Measurements from ENCODE around the gene ZDHHC16.

Gene ZDHHC16

GRCh38 chr10:97485647-97486281, 39.8 kb downstream of the ZDHHC16 start:
- TF ChIP-seq RAD21 (IDR thresholded peaks at IDR 0.05; ENCODE audit: low read depth) (no peak), NFIC (IDR thresholded peaks at IDR 0.05) (no peak), CEBPB (IDR thresholded peaks at IDR 0.05) (no peak), TCF12 (IDR thresholded peaks at IDR 0.05; ENCODE audit: low read depth) (no peak), CREB1 (IDR thresholded peaks at IDR 0.05; ENCODE audit: low read depth) (no peak), TEAD4 (IDR thresholded peaks at IDR 0.05) (no peak), ZBTB7A (IDR thresholded peaks at IDR 0.05; ENCODE audit: low read depth) (no peak), EP300 (IDR thresholded peaks at IDR 0.05; ENCODE audit: borderline replicate concordance) (no peak), FOXM1 (IDR thresholded peaks at IDR 0.05; ENCODE audit: borderline replicate concordance, low read depth) (no peak), YY1 (IDR thresholded peaks at IDR 0.05; ENCODE audit: low read depth) (no peak), TAF1 (IDR thresholded peaks at IDR 0.05; ENCODE audit: low read depth) (no peak), EGR1 (IDR thresholded peaks at IDR 0.05) (no peak)
- TF ChIP-seq, protein P1, sequence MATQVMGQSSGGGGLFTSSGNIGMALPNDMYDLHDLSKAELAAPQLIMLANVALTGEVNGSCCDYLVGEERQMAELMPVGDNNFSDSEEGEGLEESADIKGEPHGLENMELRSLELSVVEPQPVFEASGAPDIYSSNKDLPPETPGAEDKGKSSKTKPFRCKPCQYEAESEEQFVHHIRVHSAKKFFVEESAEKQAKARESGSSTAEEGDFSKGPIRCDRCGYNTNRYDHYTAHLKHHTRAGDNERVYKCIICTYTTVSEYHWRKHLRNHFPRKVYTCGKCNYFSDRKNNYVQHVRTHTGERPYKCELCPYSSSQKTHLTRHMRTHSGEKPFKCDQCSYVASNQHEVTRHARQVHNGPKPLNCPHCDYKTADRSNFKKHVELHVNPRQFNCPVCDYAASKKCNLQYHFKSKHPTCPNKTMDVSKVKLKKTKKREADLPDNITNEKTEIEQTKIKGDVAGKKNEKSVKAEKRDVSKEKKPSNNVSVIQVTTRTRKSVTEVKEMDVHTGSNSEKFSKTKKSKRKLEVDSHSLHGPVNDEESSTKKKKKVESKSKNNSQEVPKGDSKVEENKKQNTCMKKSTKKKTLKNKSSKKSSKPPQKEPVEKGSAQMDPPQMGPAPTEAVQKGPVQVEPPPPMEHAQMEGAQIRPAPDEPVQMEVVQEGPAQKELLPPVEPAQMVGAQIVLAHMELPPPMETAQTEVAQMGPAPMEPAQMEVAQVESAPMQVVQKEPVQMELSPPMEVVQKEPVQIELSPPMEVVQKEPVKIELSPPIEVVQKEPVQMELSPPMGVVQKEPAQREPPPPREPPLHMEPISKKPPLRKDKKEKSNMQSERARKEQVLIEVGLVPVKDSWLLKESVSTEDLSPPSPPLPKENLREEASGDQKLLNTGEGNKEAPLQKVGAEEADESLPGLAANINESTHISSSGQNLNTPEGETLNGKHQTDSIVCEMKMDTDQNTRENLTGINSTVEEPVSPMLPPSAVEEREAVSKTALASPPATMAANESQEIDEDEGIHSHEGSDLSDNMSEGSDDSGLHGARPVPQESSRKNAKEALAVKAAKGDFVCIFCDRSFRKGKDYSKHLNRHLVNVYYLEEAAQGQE (IDR thresholded peaks at IDR 0.05; ENCODE audit: low read depth): no peak
- TF ChIP-seq, protein P2, sequence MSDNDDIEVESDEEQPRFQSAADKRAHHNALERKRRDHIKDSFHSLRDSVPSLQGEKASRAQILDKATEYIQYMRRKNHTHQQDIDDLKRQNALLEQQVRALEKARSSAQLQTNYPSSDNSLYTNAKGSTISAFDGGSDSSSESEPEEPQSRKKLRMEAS (IDR thresholded peaks at IDR 0.05): no peak
- TF ChIP-seq, protein P3, sequence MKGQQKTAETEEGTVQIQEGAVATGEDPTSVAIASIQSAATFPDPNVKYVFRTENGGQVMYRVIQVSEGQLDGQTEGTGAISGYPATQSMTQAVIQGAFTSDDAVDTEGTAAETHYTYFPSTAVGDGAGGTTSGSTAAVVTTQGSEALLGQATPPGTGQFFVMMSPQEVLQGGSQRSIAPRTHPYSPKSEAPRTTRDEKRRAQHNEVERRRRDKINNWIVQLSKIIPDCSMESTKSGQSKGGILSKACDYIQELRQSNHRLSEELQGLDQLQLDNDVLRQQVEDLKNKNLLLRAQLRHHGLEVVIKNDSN (IDR thresholded peaks at IDR 0.05): no peak

GRCh38 chr10:97490592-97490991, 44.6 kb downstream of the ZDHHC16 start:
- TF ChIP-seq CREB1 (IDR thresholded peaks at IDR 0.05; ENCODE audit: low read depth) (no peak), NFIC (IDR thresholded peaks at IDR 0.05) (no peak), CEBPB (IDR thresholded peaks at IDR 0.05) (no peak), TEAD4 (IDR thresholded peaks at IDR 0.05) (no peak), TAF1 (IDR thresholded peaks at IDR 0.05; ENCODE audit: low read depth) (no peak), FOXM1 (IDR thresholded peaks at IDR 0.05; ENCODE audit: borderline replicate concordance, low read depth) (no peak), ZBTB7A (IDR thresholded peaks at IDR 0.05; ENCODE audit: low read depth) (no peak), RAD21 (IDR thresholded peaks at IDR 0.05; ENCODE audit: low read depth) (no peak), EP300 (IDR thresholded peaks at IDR 0.05; ENCODE audit: borderline replicate concordance) (no peak), TCF12 (IDR thresholded peaks at IDR 0.05; ENCODE audit: low read depth) (no peak)
- TF ChIP-seq, protein P3 (IDR thresholded peaks at IDR 0.05): no peak
- TF ChIP-seq, protein P2 (IDR thresholded peaks at IDR 0.05): no peak

DNA sequence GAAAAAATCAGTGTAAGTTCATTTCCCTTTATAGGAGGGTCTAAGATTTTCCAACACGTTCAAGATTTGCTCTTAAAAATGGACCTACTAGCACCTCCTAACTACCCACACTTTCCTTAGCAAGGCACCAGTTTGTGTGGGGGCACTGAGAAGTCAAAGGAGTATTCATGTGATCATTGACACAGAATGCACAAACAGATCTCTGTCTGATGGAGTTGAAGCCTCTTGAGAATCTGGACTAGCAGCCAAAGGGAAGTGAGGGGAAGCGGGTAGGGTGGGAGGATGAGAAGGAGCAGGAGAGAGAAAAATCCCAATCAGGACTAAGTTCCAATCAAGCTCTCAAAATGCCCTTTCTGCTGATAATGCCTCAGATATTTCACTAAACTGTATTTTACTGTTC, 48.2 kb downstream of the ZDHHC16 start:
- no peak for TF ChIP-seq TEAD4 (IDR thresholded peaks at IDR 0.05)
- no peak for TF ChIP-seq TAF1 (IDR thresholded peaks at IDR 0.05; ENCODE audit: low read depth)
- no peak for TF ChIP-seq ZBTB7A (IDR thresholded peaks at IDR 0.05; ENCODE audit: low read depth)
- TF ChIP-seq, protein P3 (IDR thresholded peaks at IDR 0.05): no peak
- no peak for TF ChIP-seq EGR1 (IDR thresholded peaks at IDR 0.05)
- TF ChIP-seq YY1 (IDR thresholded peaks at IDR 0.05; ENCODE audit: low read depth): no peak
- no peak for TF ChIP-seq CEBPB (IDR thresholded peaks at IDR 0.05)
- TF ChIP-seq RAD21 (IDR thresholded peaks at IDR 0.05; ENCODE audit: low read depth): no peak
- TF ChIP-seq NFIC (IDR thresholded peaks at IDR 0.05): no peak
- TF ChIP-seq TCF12 (IDR thresholded peaks at IDR 0.05; ENCODE audit: low read depth): no peak
- TF ChIP-seq, protein P2 (IDR thresholded peaks at IDR 0.05): no peak
- TF ChIP-seq, protein P1 (IDR thresholded peaks at IDR 0.05; ENCODE audit: low read depth): no peak
- TF ChIP-seq FOXM1 (IDR thresholded peaks at IDR 0.05; ENCODE audit: borderline replicate concordance, low read depth): no peak
- no peak for TF ChIP-seq CREB1 (IDR thresholded peaks at IDR 0.05; ENCODE audit: low read depth)
- no peak for TF ChIP-seq EP300 (IDR thresholded peaks at IDR 0.05; ENCODE audit: borderline replicate concordance)

DNA sequence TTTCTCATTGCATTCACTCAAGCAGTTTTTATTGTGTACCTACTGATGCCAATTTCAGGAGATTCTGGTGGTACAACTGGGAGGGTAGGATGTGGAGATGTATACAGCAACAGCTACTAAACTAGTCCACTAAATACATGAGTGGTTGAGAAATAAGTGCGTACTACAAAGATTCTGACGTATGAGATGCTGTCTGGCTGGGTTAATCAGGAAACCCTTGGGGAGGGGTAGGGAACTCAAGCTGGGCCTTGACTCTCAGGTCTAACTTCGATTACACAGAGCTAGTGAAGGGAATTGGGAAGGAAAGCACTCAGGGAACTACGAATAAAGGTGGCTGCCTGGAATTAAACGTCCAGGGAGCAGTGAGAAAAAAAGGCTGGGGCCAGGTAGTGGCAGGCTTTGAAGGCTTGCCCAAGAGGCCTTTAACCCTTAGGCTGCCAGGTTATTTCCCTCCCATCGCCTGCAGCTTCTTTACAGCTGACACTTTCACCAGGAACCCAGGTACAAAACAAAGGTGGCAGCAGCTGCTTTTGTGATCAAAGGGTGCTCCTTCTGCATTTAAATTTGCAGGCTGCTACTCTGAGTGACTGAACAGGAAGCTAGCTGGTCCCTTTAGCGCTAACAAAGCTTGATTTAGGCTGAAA, 49.0 kb downstream of the ZDHHC16 start:
- TF ChIP-seq RAD21 (IDR thresholded peaks at IDR 0.05; ENCODE audit: low read depth) (no peak), TAF1 (IDR thresholded peaks at IDR 0.05; ENCODE audit: low read depth) (no peak), CREB1 (IDR thresholded peaks at IDR 0.05; ENCODE audit: low read depth) (no peak), YY1 (IDR thresholded peaks at IDR 0.05; ENCODE audit: low read depth) (no peak)
- TF ChIP-seq, protein P3 (IDR thresholded peaks at IDR 0.05): no peak

All from Ishikawa (cell line).